Activated CD4-positive, alpha-beta T cell treated with anti-CD3 and anti-CD28 coated beads, Interleukin-2, amount 50 U/mL, for 4 hours (primary cell): ENCODE data around the gene BAG1.
A peak's percentile ranks its signal among the peaks of the same experiment; 100 is the strongest.

ENCODE experiments used
- DNase-seq, 2 experiments: peaks; one replicate each; pipeline ENCODE4 v3.0.0-alpha.2; 2020

BAG1 gene

GRCh38 chr9:33241298-33241697, 23.2 kb downstream of the BAG1 start:
- DNase-seq = no peak

GRCh38 chr9:33239921-33240320, 24.6 kb downstream of the BAG1 start, which contains the start of gene SPINK4:
TSS of gene SPINK4 (plus strand) at chr9:33240167. CDS start at chr9:33240209, 42 bp downstream.
- DNase-seq = no peak

- no peak for DNase-seq
Observed at GRCh38 chr9:33236571-33236970, 27.9 kb downstream of the BAG1 start.

GRCh38 chr9:33234511-33235467, 29.7 kb downstream of the BAG1 start:
- DNase-seq = no peak

GRCh38 chr9:33233626-33234342, 30.7 kb downstream of the BAG1 start:
- no peak for DNase-seq

GRCh38 chr9:33232815-33233214, 31.7 kb downstream of the BAG1 start:
- DNase-seq = no peak

- DNase-seq = no peak
Observed at GRCh38 chr9:33231623-33231942, 32.9 kb downstream of the BAG1 start.

GRCh38 chr9:33230756-33231622, 33.5 kb downstream of the BAG1 start:
- DNase-seq = no peak

GRCh38 chr9:33229359-33230114, 35.0 kb downstream of the BAG1 start:
- no peak for DNase-seq

GRCh38 chr9:33228606-33229005, 35.9 kb downstream of the BAG1 start:
- DNase-seq = no peak

GRCh38 chr9:33227741-33228140, 36.8 kb downstream of the BAG1 start:
- no peak for DNase-seq

GRCh38 chr9:33227008-33227398, 37.5 kb downstream of the BAG1 start:
- DNase-seq = no peak

GRCh38 chr9:33225319-33226147, 39.0 kb downstream of the BAG1 start:
- DNase-seq = peak; percentile 63 to 70

- no peak for DNase-seq
Observed at GRCh38 chr9:33223696-33224095, 40.8 kb downstream of the BAG1 start.

GRCh38 chr9:33222031-33222430, 42.5 kb downstream of the BAG1 start:
- DNase-seq = no peak

GRCh38 chr9:33221568-33221884, 43.0 kb downstream of the BAG1 start:
- no peak for DNase-seq

- no peak for DNase-seq
Observed at GRCh38 chr9:33220681-33221567, 43.6 kb downstream of the BAG1 start.

- no peak for DNase-seq
Observed at GRCh38 chr9:33211695-33212393, 52.7 kb downstream of the BAG1 start.

GRCh38 chr9:33210006-33210715, 54.3 kb downstream of the BAG1 start:
- DNase-seq = no peak
